Suprapubic skin (tissue), 3 donors: ENCODE data around the gene DBH.

ENCODE experiments used
- CTCF ChIP-seq, 2 donors: fragments of 200-600 bp in 1 of 2; fragments of 450-650 bp in 1 of 2; sonication (generic) in 1 of 2; IDR thresholded peaks; one replicate each; pipeline ENCODE4 v1.5.1; 2016 to 2019; ENCODE audit warnings: antibody characterized with exemption in 2 of 2, mild to moderate bottlenecking in 1 of 2, moderate library complexity in 1 of 2
- POLR2AphosphoS5 ChIP-seq, 3 donors: sonication (generic); formaldehyde crosslinking; IDR thresholded peaks; one replicate each; pipeline ENCODE4 v1.6.1; 2017; ENCODE audit warnings: antibody characterized with exemption in 3 of 3

DNA sequence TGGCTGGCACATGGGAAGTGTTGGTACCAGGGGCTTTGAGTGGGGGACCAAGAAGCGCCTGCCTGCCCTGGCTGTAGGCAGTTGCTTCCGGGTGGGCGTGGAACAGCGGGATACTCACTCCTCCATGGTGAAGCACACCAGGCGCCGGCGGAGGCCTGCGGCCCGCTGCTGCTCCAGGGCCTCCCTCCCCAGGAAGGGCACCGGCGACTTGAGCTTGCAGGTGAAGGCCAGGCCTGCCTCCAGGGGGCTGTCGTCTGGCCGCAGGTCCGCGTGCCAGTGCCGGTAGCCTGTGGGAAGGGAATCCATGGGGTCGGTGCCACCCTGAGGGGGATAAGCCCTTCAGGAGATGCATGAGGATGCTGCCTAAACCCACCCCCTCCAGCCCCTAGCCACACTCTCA lies 34.3 kb downstream of the DBH start:
- TF ChIP-seq CTCF (IDR thresholded peaks at IDR 0.05) (no peak), POLR2AphosphoS5 (IDR thresholded peaks at IDR 0.05) (no peak)
